ENCODE data around the gene TRAPPC12. TPM values are rescaled to one million over a fixed set of nuclear protein-coding genes. Genes with fewer than 3 reads are reported as not detected.

The TRAPPC12 gene
- total RNA-seq, 1 experiment from 2014 or later = 86.0 TPM

GRCh38 chr2:3481736-3482362 is 102.4 kb downstream of the TRAPPC12 start:
- Histone ChIP-seq H2BK5ac (ENCODE audit: insufficient read length, low read length) (no peak overlapping the region), H2AK5ac (ENCODE audit: insufficient read length, low read length) (no peak overlapping the region), H3K23ac (ENCODE audit: insufficient read length, low read depth, low read length) (no peak overlapping the region), H3K14ac (ENCODE audit: insufficient read depth, low read length) (no peak overlapping the region; the same call in 1 of the 2 replicates), H2BK15ac (ENCODE audit: low read depth, low read length) (no peak overlapping the region), H3K27ac (ENCODE audit: insufficient read length, low read depth, low read length) (no peak overlapping the region), H2AFZ (ENCODE audit: low read length) (no peak overlapping the region), H3K4me2 (ENCODE audit: insufficient read depth, insufficient read length, low read length) (no peak overlapping the region), H3T11ph (ENCODE audit: low read length) (no peak overlapping the region), H2BK12ac (ENCODE audit: insufficient read length, low read depth, low read length) (no peak overlapping the region), H2BK120ac (ENCODE audit: low read depth, low read length, poor library complexity, severe bottlenecking) (no peak overlapping the region), H3K79me2 (ENCODE audit: insufficient read depth, low read length) (no peaks in the 10 kb centered on the region), H4K8ac (replicated peaks; ENCODE audit: insufficient read length, low read depth, low read length) (no peak overlapping the region), H2BK20ac (ENCODE audit: low read depth, low read length, poor library complexity, severe bottlenecking) (no peak overlapping the region), H3K56ac (ENCODE audit: insufficient read length, low read depth, low read length) (no peak overlapping the region), H4K5ac (ENCODE audit: insufficient read length, low read depth, low read length) (no peak overlapping the region), H3K23me2 (ENCODE audit: insufficient read length, low read depth, low read length, poor library complexity, severe bottlenecking) (no peaks in the 10 kb centered on the region), H3K4me1 (ENCODE audit: insufficient read depth, low read length) (no peaks in the 10 kb centered on the region), H3K4ac (ENCODE audit: low read depth, low read length) (no peak overlapping the region), H3K9me3 (ENCODE audit: control insufficient read depth, low read depth, low read length) (no peaks in the 10 kb centered on the region), H3K18ac (ENCODE audit: insufficient read length, low read depth, low read length) (no peak overlapping the region), H3K27me3 (ENCODE audit: insufficient read depth, low read length) (no peaks in the 10 kb centered on the region), H4K91ac (ENCODE audit: insufficient read length, low read depth, low read length) (no peak overlapping the region), H3K9ac (ENCODE audit: extremely low read depth, insufficient read length, low read length) (no peak overlapping the region), H4K20me1 (ENCODE audit: control insufficient read depth, insufficient read depth, insufficient read length) (no peaks in the 10 kb centered on the region), H3K79me1 (ENCODE audit: insufficient read depth, low read depth, low read length, poor library complexity, severe bottlenecking) (no peaks in the 10 kb centered on the region)
- Mint-ChIP-seq H3K4me1 (peaks cover 0 to 2% of the 10 kb centered on the region in 2 experiments; a peak in 1 of 4 replicates), H3K27ac (peak overlapping the region in 1 of 3 experiments; percentile 87; a peak in 1 of 7 replicates), H3K36me3 (ENCODE audit: insufficient read depth in 1 of 3, low read depth in 3 of 3) (peaks cover 20 to 44% (median 33%) of the 10 kb centered on the region in 3 experiments), H3K4me3 (no peak overlapping the region), H3K9me3 (peaks cover 0 to 5% of the 10 kb centered on the region in 2 experiments; a peak in 2 of 5 replicates), H3K27me3 (ENCODE audit: low read depth) (peaks cover 1% of the 10 kb centered on the region; the same call in 1 of the 2 replicates)
- WGBS (ENCODE audit: extremely low coverage, insufficient read length, low lambda C conversion rate) = no CpG with 5 or more reads among the region's 20 CpGs
- TF ChIP-seq CTCF (conservative IDR thresholded peaks at IDR 0.05) = no peak
- DNase-seq = no peak

Data from H9 (cell line).